ENCODE measurements around the gene AOC3. TPM values are rescaled to one million over a fixed set of nuclear protein-coding genes. Genes with fewer than 3 reads are reported as not detected.

Gene AOC3
- total RNA-seq, 4 donors from 2014 or later = 3.3 to 24.0 (median 6.6) TPM

- intact Hi-C loops (cut with DNase I) = no loop called here
- H3K4me3 ChIP-seq = no peak overlapping the region
- no peaks in the 10 kb centered on the region for H3K4me1 ChIP-seq
- no peak overlapping the region for H3K27ac ChIP-seq
- no peaks in the 10 kb centered on the region for H3K9me3 ChIP-seq
- TF ChIP-seq POLR2A (IDR thresholded peaks at IDR 0.05) = no peak
- TF ChIP-seq CTCF (IDR thresholded peaks at IDR 0.05) = no peak
- WGBS, 2 donors = 62 to 72% methylated on average over 8 of the region's 8 CpGs
- no peaks in the 10 kb centered on the region for H3K36me3 ChIP-seq
- DNase-seq = no peak
- H3K27me3 ChIP-seq = peaks cover 0 to 8% (median 0%) of the 10 kb centered on the region in 4 donors
Observed at GRCh38 chr17:42906772-42907446, 55.9 kb downstream of the AOC3 start.

Small RNA genes within 50 kb of the gene (small RNA-seq; reads per million reads assigned to genes)
- gene MIR6781 (0 reads per million in 4 donors), gene RNU6-287P (0 reads per million in 4 donors)

Other genes with a start within 250 kb of the AOC3 start
- 10 to 100 TPM; 35.7 to 59.6 (median 53.0) TPM for gene RETREG3, start 241.8 kb upstream of the AOC3 start, total RNA-seq
- 10 to 100 TPM; 22.3 to 61.9 (median 46.5) TPM for gene TUBG1, start 241.5 kb upstream of the AOC3 start, total RNA-seq
- 10 to 100 TPM in 1 of 4 donors, 1 to 10 TPM in 3; 7.1 to 14.5 (median 8.8) TPM for gene TUBG2, start 191.9 kb upstream of the AOC3 start, total RNA-seq
- gene PLEKHH3, start 174.2 kb upstream of the AOC3 start, total RNA-seq = 10 to 100 TPM; 41.0 to 55.8 (median 55.1) TPM
- gene CCR10, start 169.4 kb upstream of the AOC3 start, total RNA-seq = under 1 TPM in 1 of 4 donors, not detected in 3; 0.76 TPM
- under 1 TPM; 0.15 to 0.88 (median 0.43) TPM for gene CNTNAP1, start 168.7 kb upstream of the AOC3 start, total RNA-seq
- 10 to 100 TPM; 13.4 to 49.2 (median 22.0) TPM for gene EZH1, start 106.2 kb upstream of the AOC3 start, total RNA-seq
- gene RAMP2, start 90.0 kb upstream of the AOC3 start, total RNA-seq = 10 to 100 TPM in 2 of 4 donors, 1 to 10 TPM in 1, not detected in 1; 4.7 to 23.3 (median 11.8) TPM
- gene VPS25, start 77.8 kb upstream of the AOC3 start, total RNA-seq = 10 to 100 TPM; 78.6 to 93.6 (median 83.0) TPM
- gene WNK4, start 70.6 kb upstream of the AOC3 start, total RNA-seq = 10 to 100 TPM in 1 of 4 donors, 1 to 10 TPM in 1, under 1 TPM in 2; 0.40 to 14.7 (median 3.9) TPM
- gene COA3, start 52.5 kb upstream of the AOC3 start, total RNA-seq = 100 to 1,000 TPM in 1 of 4 donors, 10 to 100 TPM in 3; 76.4 to 101 (median 94.8) TPM
- gene CNTD1, start 52.3 kb upstream of the AOC3 start, total RNA-seq = not detected
- gene BECN1, start 26.9 kb upstream of the AOC3 start, total RNA-seq = 100 to 1,000 TPM in 1 of 4 donors, 10 to 100 TPM in 3; 81.5 to 100 (median 84.5) TPM
- gene PSME3, start 17.8 kb upstream of the AOC3 start, total RNA-seq = 100 to 1,000 TPM in 1 of 4 donors, 10 to 100 TPM in 3; 91.0 to 121 (median 93.7) TPM
- gene AOC2, start 6.6 kb upstream of the AOC3 start, total RNA-seq = 1 to 10 TPM in 2 of 4 donors, under 1 TPM in 2; 0.61 to 2.1 (median 1.2) TPM
- not detected for gene G6PC1, start 49.6 kb downstream of the AOC3 start, total RNA-seq
- 10 to 100 TPM; 14.2 to 25.9 (median 22.6) TPM for gene AARSD1, start 113.3 kb downstream of the AOC3 start, total RNA-seq
- gene PTGES3L, start 128.9 kb downstream of the AOC3 start, total RNA-seq = 1 to 10 TPM in 1 of 4 donors, under 1 TPM in 1, not detected in 2; 0.27 to 1.1 TPM
- 1 to 10 TPM; 7.4 to 9.8 (median 8.5) TPM for gene RUNDC1, start 129.4 kb downstream of the AOC3 start, total RNA-seq
- gene RPL27, start 147.2 kb downstream of the AOC3 start, total RNA-seq = 1,000 to 10,000 TPM in 3 of 4 donors, 100 to 1,000 TPM in 1; 775 to 1,810 (median 1,289) TPM
- 10 to 100 TPM in 3 of 4 donors, 1 to 10 TPM in 1; 5.9 to 24.4 (median 13.6) TPM for gene IFI35, start 155.6 kb downstream of the AOC3 start, total RNA-seq
- gene VAT1, start 171.2 kb downstream of the AOC3 start, total RNA-seq = 100 to 1,000 TPM in 3 of 4 donors, 10 to 100 TPM in 1; 50.5 to 154 (median 110) TPM
- gene RND2, start 174.0 kb downstream of the AOC3 start, total RNA-seq = under 1 TPM in 3 of 4 donors, not detected in 1; 0.30 to 0.76 (median 0.53) TPM

Measured in esophagus squamous epithelium (tissue), 5 donors.